K562 (cell line): ENCODE results near the gene TRIM38. TPM values are rescaled to one million over a fixed set of nuclear protein-coding genes. Genes with fewer than 3 reads are reported as not detected.

Experiments
- BRCA1 ChIP-seq, 2 experiments: fragments of 450-650 bp in 1 of 2; sonication (generic) in 1 of 2; formaldehyde crosslinking in 1 of 2; IDR thresholded peaks; 2 replicates each; pipeline versions ENCODE4 v1.5.0 to v1.6.1; 2017 to 2020; ENCODE audit warnings: mild to moderate bottlenecking in 1 of 2, missing genetic modification reagents in 1 of 2
- DACH1 ChIP-seq: fragments of 450-650 bp; IDR thresholded peaks from 2 replicates; pipeline ENCODE4 v1.6.1; 2018; ENCODE audit not compliant: partially characterized antibody
- FOXA1 ChIP-seq: fragments of 450-650 bp; IDR thresholded peaks from 2 replicates; pipeline ENCODE4 v1.6.1; 2016; ENCODE audit warnings: mild to moderate bottlenecking, borderline replicate concordance
- MED1 ChIP-seq: sonication (generic); formaldehyde crosslinking; IDR thresholded peaks from 2 replicates; pipeline ENCODE4 v1.8.1; 2023; ENCODE audit warnings: missing genetic modification reagents, borderline replicate concordance
- WHSC1 ChIP-seq: IDR thresholded peaks from one replicate; pipeline ENCODE4 v1.6.1; 2012; ENCODE audit warnings: low read length, control low read depth, inconsistent platforms
- ZFP1 ChIP-seq: fragments of 450-650 bp; formaldehyde crosslinking; IDR thresholded peaks from 2 replicates; pipeline ENCODE4 v1.4.0; 2020; ENCODE audit warnings: mild to moderate bottlenecking, mixed read lengths
- ZNF165 ChIP-seq: fragments of 250-450 bp; sonication (Bioruptor Pico); IDR thresholded peaks from 2 replicates; pipeline ENCODE4 v1.4.0; 2020; ENCODE audit warnings: borderline replicate concordance
- ZNF644 ChIP-seq: fragments of 200-800 bp; sonication (Bioruptor generic); IDR thresholded peaks from 2 replicates; pipeline ENCODE4 v1.6.1; 2016; ENCODE audit warnings: low read depth, missing genetic modification characterization, missing compliant biosample characterization
- polyA plus RNA-seq, 8 experiments: library from polyadenylated mRNA; depleted of rRNA in 4 of 8; stranded (reverse) in 5 of 8; unstranded in 3 of 8; fragments of >200 nt; fragmentation: Nextera tagmentation in 2 of 8; fragmentation: Illumina TruSeq in 1 of 8; extraction: Ambion mirVana in 2 of 8; extraction: Trizol in 1 of 8; gene quantifications; 2 replicates each; pipeline versions ENCODE4 v1.2.1 to v1.2.3, GENCODE V29; 2011 to 2014; ENCODE audit warnings: inconsistent platforms in 1 of 8, missing spikeins in 1 of 8
- total RNA-seq, 7 experiments: library from RNA; depleted of rRNA in 6 of 7; stranded (reverse); fragments of >200 nt in 6 of 7; fragmentation: Illumina TruSeq in 2 of 7; extraction: Trizol in 2 of 7; gene quantifications; 2 replicates each; pipeline versions ENCODE4 v1.2.1 to v1.2.3, GENCODE V29; 2011 to 2021; ENCODE audit warnings: low replicate concordance in 1 of 7
- TF ChIP-seq, protein P1 (sequence below): fragments of 200-600 bp; sonication (generic); IDR thresholded peaks from one replicate; pipeline ENCODE4 v1.6.1; 2012; ENCODE audit warnings: mild to moderate bottlenecking, low read depth, low read length, inconsistent platforms
- TF ChIP-seq, protein P2 (sequence below), 2 experiments: fragments of 200-800 bp in 1 of 2; sonication (Bioruptor generic) in 1 of 2; sonication (generic) in 1 of 2; formaldehyde crosslinking in 1 of 2; IDR thresholded peaks in 1 of 2; conservative IDR thresholded peaks in 1 of 2; 2 replicates each; pipeline versions ENCODE4 v1.5.0 to v1.6.1; 2016 to 2020; ENCODE audit warnings: missing compliant biosample characterization in 1 of 2, missing genetic modification characterization in 1 of 2, missing genetic modification reagents in 1 of 2
- TF ChIP-seq, protein P3 (sequence below): fragments of 250-450 bp; sonication (Bioruptor Pico); IDR thresholded peaks from 2 replicates; pipeline ENCODE4 v1.8.0; 2022; ENCODE audit warnings: inconsistent platforms, mild to moderate bottlenecking, moderate library complexity, borderline replicate concordance

The TRIM38 gene
- total and polyA plus RNA-seq, 9 of the 15 experiments (the other 6 are each of a cell fraction or from before 2014, with no cell fraction given) = 1.7 to 6.7 (median 6.3) TPM

DNA sequence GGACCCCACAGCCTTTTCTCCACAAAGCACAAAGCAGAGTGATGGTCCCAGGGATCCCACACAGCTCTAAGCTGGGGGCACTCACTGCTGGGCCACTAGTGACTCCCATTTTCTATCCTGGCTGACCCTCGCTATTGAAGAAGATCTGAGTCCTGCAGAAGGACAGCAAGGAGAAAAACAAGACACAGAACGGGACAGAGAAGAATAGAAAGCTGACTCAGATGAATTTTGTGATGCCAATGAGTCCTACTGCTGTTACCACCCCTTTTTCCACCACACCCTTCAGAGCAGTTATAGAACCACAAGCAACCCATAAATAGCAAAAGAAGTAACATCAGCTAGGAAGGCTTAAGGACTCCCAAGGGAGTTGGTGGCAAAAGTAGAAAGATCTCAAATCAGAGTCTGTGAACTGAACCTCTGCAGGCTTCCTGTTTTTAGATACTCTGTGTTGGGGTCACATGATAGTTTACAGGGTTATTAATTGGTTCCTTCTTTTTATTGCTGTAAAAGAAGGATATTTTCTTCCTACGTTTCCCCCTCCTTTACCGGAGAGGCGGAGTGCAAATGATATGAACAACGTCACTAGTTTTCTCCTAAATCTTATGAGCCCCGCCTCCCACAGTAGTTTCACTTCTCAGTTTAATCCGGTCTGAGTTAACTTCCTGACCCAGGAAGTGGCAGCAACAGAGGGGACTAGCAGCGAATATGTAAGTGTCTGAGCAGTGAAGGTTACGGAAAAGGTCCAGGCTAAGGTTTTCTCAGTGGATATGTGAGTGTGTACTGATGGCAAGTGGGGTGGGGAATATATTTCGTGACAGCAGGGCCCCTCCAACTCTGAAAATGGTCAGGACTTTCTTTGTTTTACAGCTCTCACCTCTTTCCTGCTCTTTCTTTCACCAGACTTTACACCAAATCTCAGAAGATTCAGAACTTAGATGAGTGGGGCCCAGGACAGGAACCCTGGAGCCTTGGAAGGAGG is at the start of gene TRIM38 (continued):
- TF ChIP-seq, protein P1, sequence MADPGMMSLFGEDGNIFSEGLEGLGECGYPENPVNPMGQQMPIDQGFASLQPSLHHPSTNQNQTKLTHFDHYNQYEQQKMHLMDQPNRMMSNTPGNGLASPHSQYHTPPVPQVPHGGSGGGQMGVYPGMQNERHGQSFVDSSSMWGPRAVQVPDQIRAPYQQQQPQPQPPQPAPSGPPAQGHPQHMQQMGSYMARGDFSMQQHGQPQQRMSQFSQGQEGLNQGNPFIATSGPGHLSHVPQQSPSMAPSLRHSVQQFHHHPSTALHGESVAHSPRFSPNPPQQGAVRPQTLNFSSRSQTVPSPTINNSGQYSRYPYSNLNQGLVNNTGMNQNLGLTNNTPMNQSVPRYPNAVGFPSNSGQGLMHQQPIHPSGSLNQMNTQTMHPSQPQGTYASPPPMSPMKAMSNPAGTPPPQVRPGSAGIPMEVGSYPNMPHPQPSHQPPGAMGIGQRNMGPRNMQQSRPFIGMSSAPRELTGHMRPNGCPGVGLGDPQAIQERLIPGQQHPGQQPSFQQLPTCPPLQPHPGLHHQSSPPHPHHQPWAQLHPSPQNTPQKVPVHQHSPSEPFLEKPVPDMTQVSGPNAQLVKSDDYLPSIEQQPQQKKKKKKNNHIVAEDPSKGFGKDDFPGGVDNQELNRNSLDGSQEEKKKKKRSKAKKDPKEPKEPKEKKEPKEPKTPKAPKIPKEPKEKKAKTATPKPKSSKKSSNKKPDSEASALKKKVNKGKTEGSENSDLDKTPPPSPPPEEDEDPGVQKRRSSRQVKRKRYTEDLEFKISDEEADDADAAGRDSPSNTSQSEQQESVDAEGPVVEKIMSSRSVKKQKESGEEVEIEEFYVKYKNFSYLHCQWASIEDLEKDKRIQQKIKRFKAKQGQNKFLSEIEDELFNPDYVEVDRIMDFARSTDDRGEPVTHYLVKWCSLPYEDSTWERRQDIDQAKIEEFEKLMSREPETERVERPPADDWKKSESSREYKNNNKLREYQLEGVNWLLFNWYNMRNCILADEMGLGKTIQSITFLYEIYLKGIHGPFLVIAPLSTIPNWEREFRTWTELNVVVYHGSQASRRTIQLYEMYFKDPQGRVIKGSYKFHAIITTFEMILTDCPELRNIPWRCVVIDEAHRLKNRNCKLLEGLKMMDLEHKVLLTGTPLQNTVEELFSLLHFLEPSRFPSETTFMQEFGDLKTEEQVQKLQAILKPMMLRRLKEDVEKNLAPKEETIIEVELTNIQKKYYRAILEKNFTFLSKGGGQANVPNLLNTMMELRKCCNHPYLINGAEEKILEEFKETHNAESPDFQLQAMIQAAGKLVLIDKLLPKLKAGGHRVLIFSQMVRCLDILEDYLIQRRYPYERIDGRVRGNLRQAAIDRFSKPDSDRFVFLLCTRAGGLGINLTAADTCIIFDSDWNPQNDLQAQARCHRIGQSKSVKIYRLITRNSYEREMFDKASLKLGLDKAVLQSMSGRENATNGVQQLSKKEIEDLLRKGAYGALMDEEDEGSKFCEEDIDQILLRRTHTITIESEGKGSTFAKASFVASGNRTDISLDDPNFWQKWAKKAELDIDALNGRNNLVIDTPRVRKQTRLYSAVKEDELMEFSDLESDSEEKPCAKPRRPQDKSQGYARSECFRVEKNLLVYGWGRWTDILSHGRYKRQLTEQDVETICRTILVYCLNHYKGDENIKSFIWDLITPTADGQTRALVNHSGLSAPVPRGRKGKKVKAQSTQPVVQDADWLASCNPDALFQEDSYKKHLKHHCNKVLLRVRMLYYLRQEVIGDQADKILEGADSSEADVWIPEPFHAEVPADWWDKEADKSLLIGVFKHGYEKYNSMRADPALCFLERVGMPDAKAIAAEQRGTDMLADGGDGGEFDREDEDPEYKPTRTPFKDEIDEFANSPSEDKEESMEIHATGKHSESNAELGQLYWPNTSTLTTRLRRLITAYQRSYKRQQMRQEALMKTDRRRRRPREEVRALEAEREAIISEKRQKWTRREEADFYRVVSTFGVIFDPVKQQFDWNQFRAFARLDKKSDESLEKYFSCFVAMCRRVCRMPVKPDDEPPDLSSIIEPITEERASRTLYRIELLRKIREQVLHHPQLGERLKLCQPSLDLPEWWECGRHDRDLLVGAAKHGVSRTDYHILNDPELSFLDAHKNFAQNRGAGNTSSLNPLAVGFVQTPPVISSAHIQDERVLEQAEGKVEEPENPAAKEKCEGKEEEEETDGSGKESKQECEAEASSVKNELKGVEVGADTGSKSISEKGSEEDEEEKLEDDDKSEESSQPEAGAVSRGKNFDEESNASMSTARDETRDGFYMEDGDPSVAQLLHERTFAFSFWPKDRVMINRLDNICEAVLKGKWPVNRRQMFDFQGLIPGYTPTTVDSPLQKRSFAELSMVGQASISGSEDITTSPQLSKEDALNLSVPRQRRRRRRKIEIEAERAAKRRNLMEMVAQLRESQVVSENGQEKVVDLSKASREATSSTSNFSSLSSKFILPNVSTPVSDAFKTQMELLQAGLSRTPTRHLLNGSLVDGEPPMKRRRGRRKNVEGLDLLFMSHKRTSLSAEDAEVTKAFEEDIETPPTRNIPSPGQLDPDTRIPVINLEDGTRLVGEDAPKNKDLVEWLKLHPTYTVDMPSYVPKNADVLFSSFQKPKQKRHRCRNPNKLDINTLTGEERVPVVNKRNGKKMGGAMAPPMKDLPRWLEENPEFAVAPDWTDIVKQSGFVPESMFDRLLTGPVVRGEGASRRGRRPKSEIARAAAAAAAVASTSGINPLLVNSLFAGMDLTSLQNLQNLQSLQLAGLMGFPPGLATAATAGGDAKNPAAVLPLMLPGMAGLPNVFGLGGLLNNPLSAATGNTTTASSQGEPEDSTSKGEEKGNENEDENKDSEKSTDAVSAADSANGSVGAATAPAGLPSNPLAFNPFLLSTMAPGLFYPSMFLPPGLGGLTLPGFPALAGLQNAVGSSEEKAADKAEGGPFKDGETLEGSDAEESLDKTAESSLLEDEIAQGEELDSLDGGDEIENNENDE = no peak
- TF ChIP-seq ZNF165 (no peak), WHSC1 (no peak), BRCA1 (IDR thresholded peaks at IDR 0.05) (no peak), BRCA1 (CRISPR knock-in tag; IDR thresholded peaks at IDR 0.05) (no peak), ZNF644 (tag) (no peak), MED1 (CRISPR knock-in tag) (no peak), FOXA1 (no peak), DACH1 (no peak), ZFP1 (CRISPR knock-in tag) (no peak)
- TF ChIP-seq, protein P2, sequence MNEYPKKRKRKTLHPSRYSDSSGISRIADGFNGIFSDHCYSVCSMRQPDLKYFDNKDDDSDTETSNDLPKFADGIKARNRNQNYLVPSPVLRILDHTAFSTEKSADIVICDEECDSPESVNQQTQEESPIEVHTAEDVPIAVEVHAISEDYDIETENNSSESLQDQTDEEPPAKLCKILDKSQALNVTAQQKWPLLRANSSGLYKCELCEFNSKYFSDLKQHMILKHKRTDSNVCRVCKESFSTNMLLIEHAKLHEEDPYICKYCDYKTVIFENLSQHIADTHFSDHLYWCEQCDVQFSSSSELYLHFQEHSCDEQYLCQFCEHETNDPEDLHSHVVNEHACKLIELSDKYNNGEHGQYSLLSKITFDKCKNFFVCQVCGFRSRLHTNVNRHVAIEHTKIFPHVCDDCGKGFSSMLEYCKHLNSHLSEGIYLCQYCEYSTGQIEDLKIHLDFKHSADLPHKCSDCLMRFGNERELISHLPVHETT (CRISPR knock-in tag; conservative IDR thresholded peaks at IDR 0.05 in 1 of 2, IDR thresholded peaks at IDR 0.05 in 1 of 2) = 0 out of 4 replicates have a peak, but pooled peaks of 1 of the 2 experiments have one; percentile 49
- TF ChIP-seq, protein P3, sequence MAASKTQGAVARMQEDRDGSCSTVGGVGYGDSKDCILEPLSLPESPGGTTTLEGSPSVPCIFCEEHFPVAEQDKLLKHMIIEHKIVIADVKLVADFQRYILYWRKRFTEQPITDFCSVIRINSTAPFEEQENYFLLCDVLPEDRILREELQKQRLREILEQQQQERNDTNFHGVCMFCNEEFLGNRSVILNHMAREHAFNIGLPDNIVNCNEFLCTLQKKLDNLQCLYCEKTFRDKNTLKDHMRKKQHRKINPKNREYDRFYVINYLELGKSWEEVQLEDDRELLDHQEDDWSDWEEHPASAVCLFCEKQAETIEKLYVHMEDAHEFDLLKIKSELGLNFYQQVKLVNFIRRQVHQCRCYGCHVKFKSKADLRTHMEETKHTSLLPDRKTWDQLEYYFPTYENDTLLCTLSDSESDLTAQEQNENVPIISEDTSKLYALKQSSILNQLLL (CRISPR knock-in tag) = no peak
